GM12864 (cell line): Measurements from ENCODE around the gene STK36.

Experiments used
- DNase-seq: peaks from one replicate; pipeline ENCODE4 v3.0.0-alpha.2; 2011; ENCODE audit warnings: low read depth
- H3K4me3 ChIP-seq: 2 replicates; pipeline ENCODE4 v1.5.1; 2011; ENCODE audit warnings: mild to moderate bottlenecking, low read depth, low read length, control low read depth
- TF ChIP-seq, protein P1 (sequence below): IDR thresholded peaks from 2 replicates; pipeline ENCODE4 v1.5.1; 2011; ENCODE audit warnings: low read depth, mild to moderate bottlenecking, moderate library complexity, low read length, control low read depth, inconsistent platforms; ENCODE audit errors: missing control alignments

STK36 gene

DNA sequence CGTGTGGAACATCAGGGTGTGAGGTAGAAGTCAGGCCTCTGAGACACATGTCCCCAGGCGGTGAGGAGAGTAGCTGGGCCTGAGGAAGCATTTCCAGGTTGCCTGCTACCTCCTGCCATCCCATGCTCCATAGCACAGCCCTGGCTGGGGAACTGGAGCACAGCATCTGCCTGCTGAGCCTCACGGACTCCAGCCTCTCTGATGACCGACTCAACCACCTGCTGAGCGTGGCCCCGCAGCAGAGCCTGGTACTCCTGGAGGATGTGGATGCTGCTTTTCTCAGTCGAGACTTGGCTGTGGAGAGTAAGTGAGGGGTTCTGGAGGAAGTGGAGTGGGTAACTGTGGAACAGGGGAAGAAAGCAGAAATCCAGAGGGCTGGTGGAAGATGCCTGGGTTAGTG is 9.5 kb upstream of the STK36 start:
- H3K4me3 ChIP-seq: no peak overlapping the region
- no peak for DNase-seq
- TF ChIP-seq, protein P1, sequence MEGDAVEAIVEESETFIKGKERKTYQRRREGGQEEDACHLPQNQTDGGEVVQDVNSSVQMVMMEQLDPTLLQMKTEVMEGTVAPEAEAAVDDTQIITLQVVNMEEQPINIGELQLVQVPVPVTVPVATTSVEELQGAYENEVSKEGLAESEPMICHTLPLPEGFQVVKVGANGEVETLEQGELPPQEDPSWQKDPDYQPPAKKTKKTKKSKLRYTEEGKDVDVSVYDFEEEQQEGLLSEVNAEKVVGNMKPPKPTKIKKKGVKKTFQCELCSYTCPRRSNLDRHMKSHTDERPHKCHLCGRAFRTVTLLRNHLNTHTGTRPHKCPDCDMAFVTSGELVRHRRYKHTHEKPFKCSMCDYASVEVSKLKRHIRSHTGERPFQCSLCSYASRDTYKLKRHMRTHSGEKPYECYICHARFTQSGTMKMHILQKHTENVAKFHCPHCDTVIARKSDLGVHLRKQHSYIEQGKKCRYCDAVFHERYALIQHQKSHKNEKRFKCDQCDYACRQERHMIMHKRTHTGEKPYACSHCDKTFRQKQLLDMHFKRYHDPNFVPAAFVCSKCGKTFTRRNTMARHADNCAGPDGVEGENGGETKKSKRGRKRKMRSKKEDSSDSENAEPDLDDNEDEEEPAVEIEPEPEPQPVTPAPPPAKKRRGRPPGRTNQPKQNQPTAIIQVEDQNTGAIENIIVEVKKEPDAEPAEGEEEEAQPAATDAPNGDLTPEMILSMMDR: no peak

DNA sequence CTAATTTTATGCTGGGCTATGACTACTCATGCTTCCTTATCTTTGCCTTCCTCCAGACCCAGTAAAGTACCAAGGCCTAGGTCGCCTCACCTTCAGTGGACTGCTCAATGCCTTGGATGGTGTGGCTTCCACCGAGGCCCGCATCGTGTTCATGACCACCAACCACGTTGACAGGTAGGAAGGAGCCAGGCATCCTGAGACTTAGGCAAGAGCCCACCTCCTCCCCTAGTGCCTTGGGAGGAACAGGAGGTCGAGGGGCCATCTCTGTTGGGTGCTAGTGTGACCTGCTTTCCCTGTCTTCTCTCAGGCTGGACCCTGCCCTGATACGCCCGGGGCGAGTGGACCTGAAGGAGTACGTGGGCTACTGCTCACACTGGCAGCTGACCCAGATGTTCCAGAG is 9.1 kb upstream of the STK36 start:
- TF ChIP-seq, protein P1: no peak
- DNase-seq: no peak
- H3K4me3 ChIP-seq: no peak overlapping the region

DNA sequence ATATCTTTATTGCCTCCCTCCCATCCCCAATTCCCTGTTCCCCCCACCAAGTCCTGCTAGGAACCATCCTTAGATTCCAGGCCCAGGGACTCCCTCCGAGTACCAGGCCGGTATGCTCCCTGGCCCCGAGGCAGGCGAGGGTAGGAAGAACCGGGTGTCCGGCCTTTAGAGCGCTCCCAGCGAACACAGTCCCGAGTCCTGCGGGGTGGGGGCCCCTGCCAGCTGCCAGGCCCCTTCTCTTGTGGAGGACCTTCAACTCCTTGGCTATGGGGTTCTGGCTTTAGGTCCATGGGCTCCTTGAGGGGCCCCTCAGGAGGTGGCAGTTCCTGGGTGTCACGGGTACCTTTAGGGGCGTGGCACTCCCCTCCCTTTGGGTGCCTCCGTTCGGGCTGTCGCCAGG is 8.0 kb upstream of the STK36 start:
- no peak overlapping the region for H3K4me3 ChIP-seq
- DNase-seq: no peak
- TF ChIP-seq, protein P1: no peak

DNA sequence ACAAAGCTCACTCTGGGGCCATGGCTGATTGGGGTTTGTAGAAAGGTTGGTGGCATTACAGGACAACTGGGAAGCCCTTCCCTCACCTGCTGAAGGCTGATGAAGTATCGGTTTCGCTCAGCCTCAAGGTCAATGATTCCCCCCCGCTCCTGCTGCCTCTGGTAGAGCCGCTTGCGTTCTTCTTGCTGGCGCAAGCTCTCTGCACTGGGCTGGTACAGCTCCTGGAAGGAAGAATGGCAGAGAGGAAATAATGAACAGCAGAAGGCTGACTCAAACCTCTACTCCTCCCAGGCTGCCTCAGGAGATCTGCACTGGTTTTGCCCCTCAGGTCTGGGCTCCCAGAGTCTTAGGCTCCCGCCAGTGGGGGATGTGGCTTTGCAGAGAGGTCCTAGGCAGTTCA is 7.2 kb upstream of the STK36 start:
- TF ChIP-seq, protein P1: no peak
- DNase-seq: no peak
- H3K4me3 ChIP-seq: no peak overlapping the region

DNA sequence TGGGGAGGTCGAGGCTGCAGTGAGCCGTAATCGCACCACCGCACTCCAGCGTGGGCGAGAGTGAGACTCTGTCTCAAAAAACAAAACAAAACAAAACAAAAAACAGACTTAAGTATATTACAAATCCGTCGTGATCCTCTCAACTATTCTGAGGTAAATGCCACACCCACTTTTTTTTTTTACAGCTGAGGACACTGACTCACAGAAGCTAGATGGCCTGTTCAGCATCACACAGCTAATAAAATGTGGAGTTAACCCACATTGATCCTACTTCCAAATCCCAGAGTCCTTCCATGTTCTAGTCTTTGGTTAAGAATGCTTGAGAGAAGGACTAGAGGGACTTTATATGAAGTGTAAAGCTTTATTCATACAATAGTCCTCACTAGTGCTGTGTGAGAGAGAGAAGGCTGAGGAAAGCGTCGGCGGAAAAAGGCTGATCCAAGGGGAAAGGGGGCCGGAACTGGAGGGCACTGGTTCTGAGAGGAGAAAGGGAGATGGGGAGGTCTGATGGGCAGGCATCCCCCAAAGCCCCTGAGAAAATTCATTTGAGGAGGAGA is 711 bp upstream of the STK36 start:
- DNase-seq: no peak
- peak overlapping the region; percentile 86 for H3K4me3 ChIP-seq
- TF ChIP-seq, protein P1: no peak

DNA sequence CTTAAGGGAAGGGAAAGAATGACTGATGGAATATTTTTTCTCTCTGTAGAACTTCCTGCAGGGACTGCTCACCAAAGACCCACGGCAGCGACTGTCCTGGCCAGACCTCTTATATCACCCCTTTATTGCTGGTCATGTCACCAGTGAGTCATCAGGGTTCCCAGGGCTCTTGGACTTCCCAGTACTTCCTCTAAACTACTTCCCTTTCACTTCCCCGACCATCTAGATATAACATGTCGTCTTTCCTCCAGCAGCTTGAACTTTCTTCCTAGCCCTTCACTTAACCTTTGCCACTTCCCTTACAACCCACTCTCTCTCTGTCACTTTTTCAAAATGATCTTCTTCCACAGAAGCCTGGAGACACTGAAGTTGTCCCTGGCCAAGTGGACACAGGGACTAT is 7.2 kb downstream of the STK36 start:
- no peak for DNase-seq
- H3K4me3 ChIP-seq: no peak overlapping the region
- TF ChIP-seq, protein P1: no peak

DNA sequence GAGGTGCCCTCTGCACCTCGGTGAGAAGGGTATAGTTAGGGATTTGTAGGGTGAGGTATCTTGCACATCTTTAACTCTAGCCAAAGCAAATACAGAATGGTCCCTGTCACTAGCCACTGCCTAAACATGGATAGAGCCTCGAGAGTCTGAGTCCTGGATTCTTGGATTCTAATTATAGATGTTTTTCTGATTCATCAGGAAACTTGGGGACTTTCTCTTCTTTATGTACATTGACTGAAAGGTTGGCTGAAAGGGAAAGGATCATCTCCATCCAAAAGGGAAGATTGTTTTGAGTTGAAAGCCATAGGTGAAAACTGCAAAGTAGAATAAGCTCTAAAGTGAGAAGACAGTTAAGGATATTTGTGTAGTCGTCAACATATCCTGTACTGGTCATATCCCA is 8.2 kb downstream of the STK36 start:
- TF ChIP-seq, protein P1: no peak
- no peak overlapping the region for H3K4me3 ChIP-seq
- DNase-seq: no peak
